HUDEP-2 (cell line): ENCODE measurements around the gene ACTR2.
"Not testable (repeated sequence)": the region's sequence is repeated elsewhere in the genome, so short reads cannot be mapped to it uniquely, and the experiment has no call there.

Source experiments
- DNase-seq, 76 experiments: peaks; one replicate each; lab custom pipeline; 2025; ENCODE audit not compliant: unreplicated experiment in 76 of 76; lab: John Stamatoyannopoulos, UW

The ACTR2 gene

GRCh38 chr2:65305934-65306333 lies 78.3 kb downstream of the ACTR2 start:
- DNase-seq, result no peak

GRCh38 chr2:65309699-65310098 lies 82.1 kb downstream of the ACTR2 start:
- no peak for DNase-seq

GRCh38 chr2:65311049-65311448 lies 83.4 kb downstream of the ACTR2 start:
- no peak for DNase-seq

- DNase-seq, result no peak
Measured at GRCh38 chr2:65311596-65311995, 84.0 kb downstream of the ACTR2 start.

- DNase-seq, result no peak
Measured at GRCh38 chr2:65313126-65313953, 85.7 kb downstream of the ACTR2 start.

GRCh38 chr2:65313954-65314256 lies 86.3 kb downstream of the ACTR2 start:
- no peak for DNase-seq

GRCh38 chr2:65314801-65315441 lies 87.3 kb downstream of the ACTR2 start:
- no peak for DNase-seq

- DNase-seq, result no peak
Measured at GRCh38 chr2:65316072-65316471, 88.4 kb downstream of the ACTR2 start.

- not testable (repeated sequence) for DNase-seq
Measured at GRCh38 chr2:65317351-65317750, 89.7 kb downstream of the ACTR2 start.

- DNase-seq, result no peak
Measured at GRCh38 chr2:65317841-65318240, 90.2 kb downstream of the ACTR2 start.

- no peak for DNase-seq
Measured at GRCh38 chr2:65319072-65319673, 91.5 kb downstream of the ACTR2 start.

- DNase-seq, result no peak
Measured at GRCh38 chr2:65319674-65320041, 92.0 kb downstream of the ACTR2 start.

GRCh38 chr2:65320042-65320725 lies 92.6 kb downstream of the ACTR2 start:
- DNase-seq, result no peak
